Kidney (tissue), 14 donors: ENCODE measurements around the gene ADAMTS4. TPM values are rescaled to one million over a fixed set of nuclear protein-coding genes. Genes with fewer than 3 reads are reported as not detected.
A peak's percentile ranks its signal among the peaks of the same experiment; 100 is the strongest.

Experiments
- DNase-seq, 5 donors: peaks; one replicate each; pipeline ENCODE4 v3.0.0-alpha.2; 2013 to 2020
- FAIRE-seq: peaks from 2 replicates; lab custom pipeline; 2012; peaks lifted over from hg19 to GRCh38; lab: Jason Lieb, UNC
- H3K27ac ChIP-seq, 2 donors: one replicate each; pipeline ENCODE4 v1.7.0; 2013; ENCODE audit warnings: low read depth in 2 of 2, low read length in 2 of 2, inconsistent platforms in 1 of 2
- H3K27me3 ChIP-seq: one replicate; pipeline ENCODE4 v1.7.1; 2013; ENCODE audit warnings: low read length, inconsistent platforms; ENCODE audit not compliant: control insufficient read depth, insufficient read depth
- H3K36me3 ChIP-seq, 3 donors: one replicate each; pipeline versions ENCODE4 v1.7.0 to v1.7.1; 2013; ENCODE audit warnings: low read length in 3 of 3, control low read depth in 1 of 3, inconsistent platforms in 1 of 3; ENCODE audit not compliant: insufficient read depth in 3 of 3, control insufficient read depth in 2 of 3
- H3K4me1 ChIP-seq, 3 donors: one replicate each; pipeline versions ENCODE4 v1.7.0 to v1.7.1; 2013; ENCODE audit warnings: low read length in 3 of 3, inconsistent platforms in 1 of 3, low read depth in 1 of 3; ENCODE audit not compliant: control insufficient read depth in 2 of 3, insufficient read depth in 2 of 3
- H3K4me3 ChIP-seq, 3 donors: one replicate each; pipeline versions ENCODE4 v1.7.0 to v1.8.1; 2013; ENCODE audit warnings: low read length in 3 of 3, control low read depth in 1 of 3, inconsistent platforms in 1 of 3
- H3K9ac ChIP-seq, 3 donors: one replicate each; pipeline versions ENCODE4 v1.7.0 to v1.7.1; 2013; ENCODE audit warnings: low read length in 3 of 3, control low read depth in 1 of 3, inconsistent platforms in 1 of 3
- H3K9me3 ChIP-seq, 3 donors: one replicate each; pipeline versions ENCODE4 v1.7.0 to v1.7.1; 2013; ENCODE audit warnings: low read length in 3 of 3, control low read depth in 1 of 3, inconsistent platforms in 1 of 3; ENCODE audit not compliant: control insufficient read depth in 2 of 3, insufficient read depth in 1 of 3
- intact Hi-C: fragments of 100-400 bp; cut with DNase I; formaldehyde crosslinking; loops from one replicate; pipeline ENCODE4 v1.11.1; 2022
- polyA plus RNA-seq: library from polyadenylated mRNA; stranded (reverse); fragments of 350-450 nt; fragmentation: Illumina TruSeq; extraction: RNeasy Lipid Tissue Mini Kit (QIAGEN cat#74804); gene quantifications from one replicate; pipeline ENCODE4 v1.2.3, GENCODE V29; 2014; ENCODE audit warnings: low read depth, low replicate concordance; ENCODE audit not compliant: insufficient read depth
- total RNA-seq: library from RNA; stranded (reverse); fragmentation: NEBNext Ultra II Directional; extraction: Animal tissue kit (Norgen Biotek cat#: 25700); gene quantifications from one replicate; pipeline ENCODE4 v1.2.1, GENCODE V29; 2021
- TF ChIP-seq, protein P1 (sequence below): IDR thresholded peaks from 3 replicates; pipeline ENCODE4 v1.5.1; 2012; ENCODE audit warnings: mild to moderate bottlenecking, moderate library complexity, borderline replicate concordance; ENCODE audit not compliant: insufficient read depth; ENCODE audit errors: extremely low read depth
- donor health status: control.
- donor health status: control.
- donor health status: control.
- donor health status: control.
- donor health status: control.
- donor health status: DM: yes; HTN: yes; CAD: no.
- donor health status: Normal renal cell carcinoma (clear cell type).

The ADAMTS4 gene
- total and polyA plus RNA-seq, 2 donors from 2014 or later, result 0.26 to 14.0 TPM

DNA sequence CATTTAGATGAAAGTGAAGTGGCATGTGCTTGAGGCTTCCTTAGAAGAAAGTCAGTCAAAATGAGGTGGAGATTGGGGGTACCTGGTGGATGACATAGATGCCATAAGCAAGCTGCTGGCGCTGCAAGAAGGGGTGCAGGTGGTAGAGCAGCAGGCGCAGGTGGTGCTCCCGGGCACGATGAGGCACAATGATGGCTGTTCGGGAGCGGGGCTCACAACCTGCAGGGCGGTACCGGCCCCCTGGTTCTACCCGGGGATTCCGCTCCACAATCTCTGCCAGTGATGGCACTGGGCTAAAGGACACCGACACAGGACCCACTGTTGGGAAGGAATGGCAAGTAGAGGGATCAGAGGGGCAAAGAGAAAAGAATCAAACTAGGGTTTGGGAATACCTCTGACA, 23.9 kb downstream of the ADAMTS4 start:
- TF ChIP-seq, protein P1, sequence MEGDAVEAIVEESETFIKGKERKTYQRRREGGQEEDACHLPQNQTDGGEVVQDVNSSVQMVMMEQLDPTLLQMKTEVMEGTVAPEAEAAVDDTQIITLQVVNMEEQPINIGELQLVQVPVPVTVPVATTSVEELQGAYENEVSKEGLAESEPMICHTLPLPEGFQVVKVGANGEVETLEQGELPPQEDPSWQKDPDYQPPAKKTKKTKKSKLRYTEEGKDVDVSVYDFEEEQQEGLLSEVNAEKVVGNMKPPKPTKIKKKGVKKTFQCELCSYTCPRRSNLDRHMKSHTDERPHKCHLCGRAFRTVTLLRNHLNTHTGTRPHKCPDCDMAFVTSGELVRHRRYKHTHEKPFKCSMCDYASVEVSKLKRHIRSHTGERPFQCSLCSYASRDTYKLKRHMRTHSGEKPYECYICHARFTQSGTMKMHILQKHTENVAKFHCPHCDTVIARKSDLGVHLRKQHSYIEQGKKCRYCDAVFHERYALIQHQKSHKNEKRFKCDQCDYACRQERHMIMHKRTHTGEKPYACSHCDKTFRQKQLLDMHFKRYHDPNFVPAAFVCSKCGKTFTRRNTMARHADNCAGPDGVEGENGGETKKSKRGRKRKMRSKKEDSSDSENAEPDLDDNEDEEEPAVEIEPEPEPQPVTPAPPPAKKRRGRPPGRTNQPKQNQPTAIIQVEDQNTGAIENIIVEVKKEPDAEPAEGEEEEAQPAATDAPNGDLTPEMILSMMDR, result no peak
- DNase-seq (peak in 1 of 5 donors; percentile 64), FAIRE-seq (no peak)
- H3K4me3 ChIP-seq, result no peak overlapping the region
- no peaks in the 10 kb centered on the region for H3K27me3 ChIP-seq
- H3K27ac ChIP-seq, result no peak overlapping the region
- no peaks in the 10 kb centered on the region for H3K9me3 ChIP-seq
- H3K9ac ChIP-seq, result no peak overlapping the region
- H3K4me1 ChIP-seq, result peaks cover 0 to 21% (median 12%) of the 10 kb centered on the region in 3 donors
- peaks cover 11 to 52% (median 20%) of the 10 kb centered on the region in 3 donors for H3K36me3 ChIP-seq
- intact Hi-C loops, result no loop called here

DNA sequence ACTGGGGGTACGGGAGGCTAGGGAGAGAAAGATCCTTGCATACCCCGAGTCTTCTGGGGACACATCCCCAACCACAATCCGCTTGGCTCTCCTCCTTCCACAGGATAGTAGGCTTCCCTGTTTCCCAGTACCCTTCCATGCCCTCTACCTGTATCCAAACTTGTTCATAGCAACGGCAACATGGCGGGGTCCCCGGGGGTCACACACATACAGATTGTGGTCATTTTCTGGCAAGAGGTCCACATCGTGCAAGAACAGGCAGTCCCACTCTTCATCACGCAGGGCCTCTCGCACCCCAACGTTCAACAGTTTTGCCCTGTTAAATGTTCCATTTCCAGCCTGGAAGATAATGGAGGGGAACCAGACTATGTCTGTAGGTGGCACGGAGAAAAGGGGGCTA, 25.1 kb downstream of the ADAMTS4 start:
- intact Hi-C loops, result no loop called here
- Histone ChIP-seq H3K4me3 (no peak overlapping the region), H3K27ac (peak overlapping the region in 1 of 2 donors; percentile 74), H3K9me3 (no peaks in the 10 kb centered on the region), H3K4me1 (peaks cover 0 to 21% (median 12%) of the 10 kb centered on the region in 3 donors), H3K36me3 (peaks cover 11 to 62% (median 20%) of the 10 kb centered on the region in 3 donors), H3K27me3 (no peaks in the 10 kb centered on the region), H3K9ac (no peak overlapping the region)
- DNase-seq (peak in 1 of 5 donors; percentile 38), FAIRE-seq (no peak)
- TF ChIP-seq, protein P1, result no peak

DNA sequence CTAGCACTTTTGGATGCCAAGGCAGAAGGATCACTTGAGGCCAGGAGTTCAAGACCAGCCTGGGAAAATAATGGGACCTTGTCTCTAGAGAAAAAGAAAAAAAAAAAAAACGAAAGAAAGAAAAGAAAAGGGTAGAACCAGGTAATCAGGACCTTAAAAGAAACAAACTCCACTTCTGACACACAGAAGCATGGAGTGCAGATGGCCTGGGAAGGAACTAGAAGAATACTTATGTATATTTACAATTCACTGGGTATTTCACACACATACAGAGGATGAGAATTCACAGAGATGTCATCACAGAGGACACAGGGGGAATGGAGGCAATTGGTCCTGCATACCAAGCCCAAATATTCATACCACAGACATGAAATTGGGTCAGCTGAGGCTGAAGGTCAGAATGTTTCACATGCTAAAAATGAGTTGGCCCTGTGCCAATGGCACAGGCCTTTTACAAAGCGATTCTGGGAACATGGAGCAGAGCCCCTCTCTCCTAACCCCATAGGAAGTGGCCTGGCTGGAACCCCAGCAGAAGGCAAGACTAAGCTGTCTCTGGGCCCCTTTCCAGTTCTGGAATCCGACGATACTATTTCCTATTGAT, 26.0 kb downstream of the ADAMTS4 start:
- no peak overlapping the region for H3K4me3 ChIP-seq
- H3K9ac ChIP-seq, result peak overlapping the region in 2 of 3 donors; percentile 36 to 39
- TF ChIP-seq, protein P1, result no peak
- peak in 1 of 5 donors; percentile 79 for DNase-seq
- H3K36me3 ChIP-seq, result peaks cover 11 to 62% (median 20%) of the 10 kb centered on the region in 3 donors
- peak overlapping the region; percentile 45 to 74 for H3K27ac ChIP-seq
- H3K4me1 ChIP-seq, result peaks cover 0 to 20% (median 12%) of the 10 kb centered on the region in 3 donors
- no peak for FAIRE-seq
- H3K9me3 ChIP-seq, result no peaks in the 10 kb centered on the region
- no peaks in the 10 kb centered on the region for H3K27me3 ChIP-seq
- intact Hi-C loops, result no loop called here
